BJ (cell line): Measurements from ENCODE around the gene COBL. TPM values are rescaled to one million over a fixed set of nuclear protein-coding genes. Genes with fewer than 3 reads are reported as not detected.

Experiments used
- CTCF ChIA-PET: fragments of 350-600 bp; formaldehyde crosslinking; extraction: SDS; loops from one replicate; lab custom pipeline; 2021; ENCODE audit warnings: antibody characterized with exemption, inconsistent platforms; lab: Yijun Ruan, JAX
- POLR2A ChIA-PET: fragments of 300-600 bp; sonication (Branson Sonifier 250); formaldehyde crosslinking; extraction: SDS; loops from one replicate; lab custom pipeline; 2021; ENCODE audit warnings: antibody characterized with exemption; lab: Charles Lee
- DNase-seq: peaks from one replicate; pipeline ENCODE4 v3.0.0-alpha.2; 2011; ENCODE audit warnings: low read depth
- H3K27me3 ChIP-seq: 2 replicates; pipeline ENCODE4 v1.6.0; 2011; ENCODE audit warnings: low read length; ENCODE audit not compliant: control insufficient read depth, insufficient read depth
- H3K36me3 ChIP-seq: 2 replicates; pipeline ENCODE4 v1.5.1; 2011; ENCODE audit warnings: low read length; ENCODE audit not compliant: control insufficient read depth, insufficient read depth
- H3K4me3 ChIP-seq: 2 replicates; pipeline ENCODE4 v1.5.1; 2011; ENCODE audit warnings: low read depth, mild to moderate bottlenecking, control low read depth, low read length
- CTCF ChIP-seq: IDR thresholded peaks from 2 replicates; pipeline ENCODE4 v1.5.1; 2011; ENCODE audit warnings: low read depth, mild to moderate bottlenecking, control low read depth, inconsistent platforms, low read length, moderate library complexity; ENCODE audit not compliant: insufficient read depth
- polyA plus RNA-seq: library from polyadenylated mRNA; depleted of rRNA; stranded (reverse); fragments of >200 nt; gene quantifications from 2 replicates; pipeline ENCODE4 v1.2.3, GENCODE V29; 2011

Gene COBL
- polyA plus RNA-seq, 1 experiment: not detected

GRCh38 chr7:51126324-51126723 is 190.3 kb downstream of the COBL start:
- Histone ChIP-seq H3K27me3 (no peaks in the 10 kb centered on the region), H3K36me3 (no peaks in the 10 kb centered on the region), H3K4me3 (no peak overlapping the region)
- no peak for TF ChIP-seq CTCF
- ChIA-PET POLR2A (no interaction called here), CTCF (interaction anchor here (1.0 kb wide), 1 partner anchor 12 kb away, joined by 3 read pairs; no protein-coding TSS in a partner anchor)
- no peak for DNase-seq

- H3K27me3 ChIP-seq: no peaks in the 10 kb centered on the region
These were observed 192.3 kb downstream of the COBL start for GRCh38 chr7:51124321-51124720.

GRCh38 chr7:51123322-51124019 is 193.1 kb downstream of the COBL start:
- ChIA-PET POLR2A (no interaction called here), CTCF (no interaction called here)
- Histone ChIP-seq H3K4me3 (no peak overlapping the region), H3K36me3 (no peaks in the 10 kb centered on the region), H3K27me3 (no peaks in the 10 kb centered on the region)
- no peak for TF ChIP-seq CTCF
- peak; percentile 72 for DNase-seq

More at GRCh38 chr7:51124321-51124720, 192.3 kb downstream of the COBL start:
- TF ChIP-seq CTCF: no peak
- Histone ChIP-seq H3K4me3 (no peak overlapping the region), H3K36me3 (no peaks in the 10 kb centered on the region)
- DNase-seq: no peak
- ChIA-PET POLR2A (no interaction called here), CTCF (interaction anchor here (1.3 kb wide), 1 partner anchor 17 kb away, joined by 4 read pairs; no protein-coding TSS in a partner anchor)

- POLR2A ChIA-PET: no interaction called here
- CTCF ChIA-PET: interaction anchor here (1.3 to 1.4 kb wide), 3 partner anchors 20 to 54 kb away, joined by 3 to 4 read pairs (median 3); no protein-coding TSS in a partner anchor
- TF ChIP-seq CTCF: no peak
- H3K27me3 ChIP-seq: no peaks in the 10 kb centered on the region
- H3K36me3 ChIP-seq: no peaks in the 10 kb centered on the region
- no peak for DNase-seq
- H3K4me3 ChIP-seq: no peak overlapping the region
These were observed 194.6 kb downstream of the COBL start for GRCh38 chr7:51121931-51122425.

- TF ChIP-seq CTCF: no peak
- POLR2A ChIA-PET: no interaction called here
- no peak for DNase-seq
- Histone ChIP-seq H3K27me3 (no peaks in the 10 kb centered on the region), H3K36me3 (no peaks in the 10 kb centered on the region), H3K4me3 (no peak overlapping the region)
- CTCF ChIA-PET: interaction anchor here (1.3 to 1.4 kb wide), 3 partner anchors 21 to 53 kb away, joined by 3 to 4 read pairs (median 3); no protein-coding TSS in a partner anchor
These were observed 195.4 kb downstream of the COBL start for GRCh38 chr7:51121036-51121790.
